ENCODE results near the gene HMCN2. TPM values are rescaled to one million over a fixed set of nuclear protein-coding genes. Genes with fewer than 3 reads are reported as not detected.

The HMCN2 gene
- total RNA-seq, 2 donors from 2014 or later = 20.1 to 30.6 TPM

- no peaks in the 10 kb centered on the region for H3K36me3 ChIP-seq
- intact Hi-C loops (cut with DNase I) = no loop called here
- DNase-seq = no peak
These were observed 210.7 kb downstream of the HMCN2 start for GRCh38 chr9:130476151-130476730.

GRCh38 chr9:130477564-130477963 is 212.0 kb downstream of the HMCN2 start:
- intact Hi-C loops (cut with DNase I) = no loop called here
- H3K36me3 ChIP-seq = no peaks in the 10 kb centered on the region
- no peaks in the 10 kb centered on the region for H3K9me3 ChIP-seq
- DNase-seq = no peak
- no peak overlapping the region for H3K9ac ChIP-seq (ENCODE audit: low read depth in 2 of 2, low read length in 2 of 2)
- no peaks in the 10 kb centered on the region for H3K4me1 ChIP-seq
- H3K27me3 ChIP-seq = no peaks in the 10 kb centered on the region
- no peak overlapping the region for H3K27ac ChIP-seq
- no peak for TF ChIP-seq CTCF (IDR thresholded peaks at IDR 0.05)
- H3K4me3 ChIP-seq = no peak overlapping the region

More at GRCh38 chr9:130476151-130476730, 210.7 kb downstream of the HMCN2 start:
- no peak overlapping the region for H3K27ac ChIP-seq
- H3K4me1 ChIP-seq = no peaks in the 10 kb centered on the region
- no peak for TF ChIP-seq CTCF (IDR thresholded peaks at IDR 0.05)
- no peaks in the 10 kb centered on the region for H3K9me3 ChIP-seq
- H3K9ac ChIP-seq (ENCODE audit: low read depth in 2 of 2, low read length in 2 of 2) = no peak overlapping the region
- H3K27me3 ChIP-seq = no peaks in the 10 kb centered on the region
- no peak overlapping the region for H3K4me3 ChIP-seq

GRCh38 chr9:130478152-130478551 is 212.6 kb downstream of the HMCN2 start:
- H3K27ac ChIP-seq = no peak overlapping the region
- H3K36me3 ChIP-seq = no peaks in the 10 kb centered on the region
- H3K9ac ChIP-seq (ENCODE audit: low read depth in 2 of 2, low read length in 2 of 2) = no peak overlapping the region
- no peaks in the 10 kb centered on the region for H3K9me3 ChIP-seq
- no peak overlapping the region for H3K4me3 ChIP-seq
- intact Hi-C loops (cut with DNase I) = no loop called here
- DNase-seq = no peak
- no peaks in the 10 kb centered on the region for H3K4me1 ChIP-seq
- H3K27me3 ChIP-seq = no peaks in the 10 kb centered on the region
- TF ChIP-seq CTCF (IDR thresholded peaks at IDR 0.05) = no peak

- Histone ChIP-seq H3K4me1 (no peaks in the 10 kb centered on the region), H3K36me3 (no peaks in the 10 kb centered on the region), H3K27me3 (no peaks in the 10 kb centered on the region), H3K9ac (ENCODE audit: low read depth in 2 of 2, low read length in 2 of 2) (no peak overlapping the region), H3K9me3 (no peaks in the 10 kb centered on the region), H3K27ac (no peak overlapping the region), H3K4me3 (no peak overlapping the region)
- no peak for DNase-seq
- intact Hi-C loops (cut with DNase I) = no loop called here
- no peak for TF ChIP-seq CTCF (IDR thresholded peaks at IDR 0.05)
These were observed 213.4 kb downstream of the HMCN2 start for GRCh38 chr9:130478736-130479575.

- H3K27ac ChIP-seq = no peak overlapping the region
- intact Hi-C loops (cut with DNase I) = no loop called here
- no peaks in the 10 kb centered on the region for H3K36me3 ChIP-seq
- H3K9ac ChIP-seq (ENCODE audit: low read depth in 2 of 2, low read length in 2 of 2) = no peak overlapping the region
- H3K27me3 ChIP-seq = no peaks in the 10 kb centered on the region
- DNase-seq = no peak
- no peaks in the 10 kb centered on the region for H3K9me3 ChIP-seq
- H3K4me3 ChIP-seq = no peak overlapping the region
- no peak for TF ChIP-seq CTCF (IDR thresholded peaks at IDR 0.05)
- H3K4me1 ChIP-seq = no peaks in the 10 kb centered on the region
These were observed 214.0 kb downstream of the HMCN2 start for GRCh38 chr9:130479587-130479986.
